GM04503 (cell line): ENCODE data around the gene DNAJC28.
"Not testable (repeated sequence)": the region's sequence is repeated elsewhere in the genome, so short reads cannot be mapped to it uniquely, and the experiment has no call there.

Experiments
- DNase-seq: peaks from one replicate; pipeline ENCODE4 v3.0.0-alpha.2; 2012; ENCODE audit warnings: low read depth

The DNAJC28 gene

GRCh38 chr21:33491373-33492102 lies at the start of gene DNAJC28:
DNAJC28 (minus strand) TSS chr21:33491716; CDS start chr21:33489393, 2,323 bp downstream.
- DNase-seq: peak; percentile 50

GRCh38 chr21:33541105-33541711 lies 49.7 kb upstream of the DNAJC28 start:
- no peak for DNase-seq

- DNase-seq: no peak
Measured at GRCh38 chr21:33540711-33541104, 49.2 kb upstream of the DNAJC28 start.

- DNase-seq: no peak
Measured at GRCh38 chr21:33539616-33540015, 48.1 kb upstream of the DNAJC28 start.

GRCh38 chr21:33537212-33537611 lies 45.7 kb upstream of the DNAJC28 start:
- DNase-seq: no peak

- DNase-seq: no peak
Measured at GRCh38 chr21:33531007-33531406, 39.5 kb upstream of the DNAJC28 start.

GRCh38 chr21:33522953-33523349 lies 31.4 kb upstream of the DNAJC28 start:
- no peak for DNase-seq

- no peak for DNase-seq
Measured at GRCh38 chr21:33522297-33522952, 30.9 kb upstream of the DNAJC28 start.

GRCh38 chr21:33518899-33519298 lies 27.4 kb upstream of the DNAJC28 start:
- DNase-seq: no peak

- DNase-seq: peak; percentile 5
Measured at GRCh38 chr21:33514229-33514628, 22.7 kb upstream of the DNAJC28 start.

GRCh38 chr21:33512481-33512880 lies 21.0 kb upstream of the DNAJC28 start:
- DNase-seq: no peak

GRCh38 chr21:33511639-33512038 lies 20.1 kb upstream of the DNAJC28 start:
- no peak for DNase-seq

GRCh38 chr21:33510826-33511225 lies 19.3 kb upstream of the DNAJC28 start:
- no peak for DNase-seq

- DNase-seq: not testable (repeated sequence)
Measured at GRCh38 chr21:33507003-33507402, 15.5 kb upstream of the DNAJC28 start.

- DNase-seq: no peak
Measured at GRCh38 chr21:33505833-33506232, 14.3 kb upstream of the DNAJC28 start.

GRCh38 chr21:33496345-33496744 lies 4.8 kb upstream of the DNAJC28 start:
- no peak for DNase-seq

GRCh38 chr21:33495743-33496142 lies 4.2 kb upstream of the DNAJC28 start:
- DNase-seq: no peak

- no peak for DNase-seq
Measured at GRCh38 chr21:33493756-33494155, 2.2 kb upstream of the DNAJC28 start.

- no peak for DNase-seq
Measured at GRCh38 chr21:33492571-33492970, 1.1 kb upstream of the DNAJC28 start.

GRCh38 chr21:33490991-33491372 lies 534 bp downstream of the DNAJC28 start:
- DNase-seq: no peak

- no peak for DNase-seq
Measured at GRCh38 chr21:33488936-33489335, 2.6 kb downstream of the DNAJC28 start.

GRCh38 chr21:33487996-33488395 lies 3.5 kb downstream of the DNAJC28 start:
- no peak for DNase-seq

GRCh38 chr21:33481314-33481943 lies 10.1 kb downstream of the DNAJC28 start:
- DNase-seq: no peak
